Ramos (cell line): Measurements from ENCODE around the gene TJP1.
"Not testable (repeated sequence)": the region's sequence is repeated elsewhere in the genome, so short reads cannot be mapped to it uniquely, and the experiment has no call there.

Experiments
- in situ Hi-C: fragments of 300-500 bp; cut with MboI; formaldehyde crosslinking; loops from one replicate; pipeline ENCODE4 v1.14.3; 2022; ENCODE audit warnings: low sequenced_read_pairs; ENCODE audit not compliant: unreplicated experiment

Gene TJP1

GRCh38 chr15:29765898-29766527, 56.3 kb downstream of the TJP1 start:
- in situ Hi-C loops: no loop called here

- in situ Hi-C loops: no loop called here
These were observed 56.9 kb downstream of the TJP1 start for GRCh38 chr15:29765234-29765841.

- in situ Hi-C loops: no loop called here
These were observed 62.7 kb downstream of the TJP1 start for GRCh38 chr15:29759596-29759995.

- in situ Hi-C loops: no loop called here
These were observed 65.7 kb downstream of the TJP1 start for GRCh38 chr15:29756358-29757267.

- in situ Hi-C loops: not testable (repeated sequence)
These were observed 68.3 kb downstream of the TJP1 start for GRCh38 chr15:29754009-29754408.

GRCh38 chr15:29753506-29753905, 68.8 kb downstream of the TJP1 start:
- in situ Hi-C loops: no loop called here

GRCh38 chr15:29750754-29751153, 71.5 kb downstream of the TJP1 start:
- in situ Hi-C loops: no loop called here

- in situ Hi-C loops: no loop called here
These were observed 72.7 kb downstream of the TJP1 start for GRCh38 chr15:29749365-29750086.

GRCh38 chr15:29747837-29748417, 74.3 kb downstream of the TJP1 start:
- in situ Hi-C loops: no loop called here

- in situ Hi-C loops: no loop called here
These were observed 78.8 kb downstream of the TJP1 start for GRCh38 chr15:29743475-29743874.

GRCh38 chr15:29740692-29741311, 81.5 kb downstream of the TJP1 start:
- in situ Hi-C loops: no loop called here

- in situ Hi-C loops: no loop called here
These were observed 85.6 kb downstream of the TJP1 start for GRCh38 chr15:29736744-29737020.

GRCh38 chr15:29736012-29736743, 86.1 kb downstream of the TJP1 start:
- in situ Hi-C loops: no loop called here

GRCh38 chr15:29734917-29735572, 87.2 kb downstream of the TJP1 start:
- in situ Hi-C loops: no loop called here

GRCh38 chr15:29731865-29732264, 90.4 kb downstream of the TJP1 start:
- in situ Hi-C loops: no loop called here

- in situ Hi-C loops: not testable (repeated sequence)
These were observed 91.8 kb downstream of the TJP1 start for GRCh38 chr15:29730471-29730870.

GRCh38 chr15:29728418-29728817, 93.8 kb downstream of the TJP1 start:
- in situ Hi-C loops: no loop called here

- in situ Hi-C loops: no loop called here
These were observed 94.4 kb downstream of the TJP1 start for GRCh38 chr15:29727871-29728270.

GRCh38 chr15:29726553-29726952, 95.7 kb downstream of the TJP1 start:
- in situ Hi-C loops: no loop called here
